Nephron (organoid): Measurements from ENCODE around the gene RYR1.

Source experiments
- H3K27ac Mint-ChIP-seq, 3 experiments: 2 replicates each; pipeline ENCODE4 v1.8.0; 2020; ENCODE audit warnings: mixed read lengths in 3 of 3, mild to moderate bottlenecking in 2 of 3, moderate library complexity in 1 of 3
- H3K27me3 Mint-ChIP-seq: 2 replicates; pipeline ENCODE4 v1.8.0; 2021; ENCODE audit warnings: low read depth, mild to moderate bottlenecking, moderate library complexity, mixed read lengths
- H3K36me3 Mint-ChIP-seq: 2 replicates; pipeline ENCODE4 v1.8.0; 2020; ENCODE audit warnings: low read depth, mixed read lengths
- H3K4me1 Mint-ChIP-seq: 2 replicates; pipeline ENCODE4 v1.8.0; 2020; ENCODE audit warnings: mixed read lengths
- H3K4me3 Mint-ChIP-seq, 3 experiments: 2 replicates each; pipeline ENCODE4 v1.8.0; 2020; ENCODE audit warnings: mild to moderate bottlenecking in 3 of 3, mixed read lengths in 3 of 3, moderate library complexity in 2 of 3
- H3K9me3 Mint-ChIP-seq: 2 replicates; pipeline ENCODE4 v1.8.0; 2020; ENCODE audit warnings: mixed read lengths
- TF ChIP-seq, protein P1 (sequence below), 3 experiments: fragments of 200-600 bp; sonication (generic); IDR thresholded peaks; one replicate each; pipeline ENCODE4 v1.5.0; 2021; ENCODE audit warnings: antibody characterized with exemption in 3 of 3; ENCODE audit not compliant: unreplicated experiment in 3 of 3

Gene RYR1

DNA sequence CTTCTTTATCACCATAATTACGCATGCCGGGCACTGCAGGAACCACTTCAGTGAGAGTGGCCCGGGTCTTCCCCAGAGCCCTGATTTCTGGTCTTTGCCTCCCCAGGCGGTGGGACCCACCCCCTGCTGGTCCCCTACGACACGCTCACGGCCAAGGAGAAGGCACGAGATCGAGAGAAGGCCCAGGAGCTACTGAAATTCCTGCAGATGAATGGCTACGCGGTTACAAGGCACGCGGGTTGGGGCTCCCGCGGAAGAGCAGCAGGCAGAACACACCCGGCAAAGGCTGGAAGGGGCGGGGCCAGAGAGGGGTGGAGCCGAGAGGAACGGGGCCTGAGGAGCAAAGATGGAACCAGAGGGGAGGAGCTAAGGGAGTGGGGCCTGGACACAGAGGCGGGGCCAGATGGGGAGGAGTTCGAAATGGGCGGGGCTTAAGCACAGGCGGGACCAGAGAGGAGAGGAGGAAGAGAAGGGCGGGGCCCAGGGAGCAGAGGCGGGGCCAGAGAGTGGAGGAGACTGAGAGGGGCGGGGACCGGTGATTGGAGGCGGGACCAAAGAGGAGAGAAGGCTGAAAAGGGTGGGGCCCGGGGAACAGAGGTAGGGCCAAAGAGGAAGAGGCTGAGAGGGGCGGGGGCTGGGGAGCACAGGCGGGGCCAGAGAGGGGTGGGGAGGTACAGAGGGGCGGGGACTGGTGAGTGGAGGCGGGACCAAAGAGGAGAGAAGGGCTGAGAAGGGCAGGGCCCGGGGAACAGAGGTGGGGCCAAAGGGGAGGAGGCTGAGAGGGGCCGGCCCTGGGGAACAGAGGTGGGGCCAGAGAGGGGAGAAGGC lies 73.4 kb downstream of the RYR1 start:
- H3K36me3 Mint-ChIP-seq = peaks cover 19% of the 10 kb centered on the region
- TF ChIP-seq, protein P1, sequence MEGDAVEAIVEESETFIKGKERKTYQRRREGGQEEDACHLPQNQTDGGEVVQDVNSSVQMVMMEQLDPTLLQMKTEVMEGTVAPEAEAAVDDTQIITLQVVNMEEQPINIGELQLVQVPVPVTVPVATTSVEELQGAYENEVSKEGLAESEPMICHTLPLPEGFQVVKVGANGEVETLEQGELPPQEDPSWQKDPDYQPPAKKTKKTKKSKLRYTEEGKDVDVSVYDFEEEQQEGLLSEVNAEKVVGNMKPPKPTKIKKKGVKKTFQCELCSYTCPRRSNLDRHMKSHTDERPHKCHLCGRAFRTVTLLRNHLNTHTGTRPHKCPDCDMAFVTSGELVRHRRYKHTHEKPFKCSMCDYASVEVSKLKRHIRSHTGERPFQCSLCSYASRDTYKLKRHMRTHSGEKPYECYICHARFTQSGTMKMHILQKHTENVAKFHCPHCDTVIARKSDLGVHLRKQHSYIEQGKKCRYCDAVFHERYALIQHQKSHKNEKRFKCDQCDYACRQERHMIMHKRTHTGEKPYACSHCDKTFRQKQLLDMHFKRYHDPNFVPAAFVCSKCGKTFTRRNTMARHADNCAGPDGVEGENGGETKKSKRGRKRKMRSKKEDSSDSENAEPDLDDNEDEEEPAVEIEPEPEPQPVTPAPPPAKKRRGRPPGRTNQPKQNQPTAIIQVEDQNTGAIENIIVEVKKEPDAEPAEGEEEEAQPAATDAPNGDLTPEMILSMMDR (IDR thresholded peaks at IDR 0.05; ENCODE audit: unreplicated experiment in 3 of 3) = no peak
- no peak overlapping the region for H3K27ac Mint-ChIP-seq
- H3K4me1 Mint-ChIP-seq = no peaks in the 10 kb centered on the region
- H3K9me3 Mint-ChIP-seq = no peaks in the 10 kb centered on the region
- no peak overlapping the region for H3K4me3 Mint-ChIP-seq
- peaks cover 10% of the 10 kb centered on the region for H3K27me3 Mint-ChIP-seq

DNA sequence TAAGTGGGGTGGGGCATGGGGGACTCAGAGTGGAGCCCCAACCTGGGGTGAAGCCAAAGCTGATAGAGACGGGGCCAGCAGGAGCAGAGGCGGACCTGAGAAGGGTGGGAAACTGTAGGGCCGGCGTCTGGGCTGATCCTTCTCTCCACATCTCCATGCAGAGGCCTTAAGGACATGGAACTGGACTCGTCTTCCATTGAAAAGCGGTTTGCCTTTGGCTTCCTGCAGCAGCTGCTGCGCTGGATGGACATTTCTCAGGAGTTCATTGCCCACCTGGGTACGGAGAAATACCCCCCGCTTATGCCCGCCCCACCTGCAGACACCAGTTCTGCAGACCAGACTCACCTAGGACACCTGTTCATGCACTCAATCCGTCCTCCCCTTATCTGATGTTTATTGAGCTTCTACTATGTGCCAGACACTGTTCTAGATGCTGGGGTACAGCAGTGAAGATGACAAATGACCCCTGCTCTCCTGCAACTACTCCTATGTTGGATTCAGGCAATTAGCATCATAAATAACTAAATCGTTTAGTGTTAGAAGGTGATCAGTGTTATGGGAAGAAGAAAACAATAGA lies 74.1 kb downstream of the RYR1 start:
- Mint-ChIP-seq H3K9me3 (no peaks in the 10 kb centered on the region), H3K4me3 (no peak overlapping the region), H3K36me3 (peaks cover 16% of the 10 kb centered on the region), H3K27me3 (peaks cover 10% of the 10 kb centered on the region), H3K4me1 (no peaks in the 10 kb centered on the region), H3K27ac (no peak overlapping the region)
- TF ChIP-seq, protein P1 (IDR thresholded peaks at IDR 0.05; ENCODE audit: unreplicated experiment in 3 of 3) = no peak

DNA sequence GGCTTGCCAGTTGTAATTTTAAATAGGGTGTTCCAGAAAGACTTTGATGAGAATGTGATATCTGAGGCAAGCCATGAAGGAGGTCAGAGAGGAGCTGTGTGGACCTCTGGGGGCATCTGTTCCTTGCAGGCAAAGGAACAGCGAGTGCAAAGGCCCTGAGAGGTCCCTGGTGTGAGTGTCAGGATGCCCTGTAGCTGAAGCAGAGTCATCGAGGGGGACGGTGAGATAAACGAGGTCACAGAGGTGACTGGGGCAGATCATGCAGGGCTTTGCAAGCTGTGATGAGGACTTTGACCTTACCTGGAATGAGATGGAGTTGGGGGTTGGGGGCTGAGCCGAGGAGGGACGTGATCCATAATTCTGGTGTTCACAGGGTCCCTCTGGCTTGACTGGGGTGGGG lies 75.0 kb downstream of the RYR1 start:
- H3K27ac Mint-ChIP-seq = no peak overlapping the region
- H3K4me1 Mint-ChIP-seq = no peaks in the 10 kb centered on the region
- TF ChIP-seq, protein P1 (IDR thresholded peaks at IDR 0.05; ENCODE audit: unreplicated experiment in 3 of 3) = no peak
- peaks cover 10% of the 10 kb centered on the region for H3K27me3 Mint-ChIP-seq
- peaks cover 16% of the 10 kb centered on the region for H3K36me3 Mint-ChIP-seq
- H3K9me3 Mint-ChIP-seq = no peaks in the 10 kb centered on the region
- no peak overlapping the region for H3K4me3 Mint-ChIP-seq

DNA sequence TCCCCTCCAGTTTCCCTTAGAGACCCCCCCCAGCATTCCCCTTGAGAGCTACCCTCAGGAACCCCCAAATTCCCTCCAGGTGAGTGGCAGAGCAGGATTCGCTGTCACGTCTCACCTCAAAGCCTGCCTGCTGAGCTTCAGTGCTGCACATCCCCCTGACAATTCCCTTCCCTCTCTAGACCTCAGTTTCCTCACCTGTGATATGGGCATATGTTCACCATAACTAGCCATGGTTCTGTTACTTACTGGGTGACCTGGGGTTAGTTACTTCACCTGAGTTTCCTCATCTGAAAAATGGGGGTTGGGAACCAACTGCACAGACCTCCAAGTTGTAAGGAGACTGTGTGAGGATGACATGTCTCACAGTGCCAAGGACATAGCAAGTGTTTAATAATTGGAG lies 75.5 kb downstream of the RYR1 start:
- Mint-ChIP-seq H3K4me1 (no peaks in the 10 kb centered on the region), H3K9me3 (no peaks in the 10 kb centered on the region), H3K27ac (no peak overlapping the region), H3K36me3 (peaks cover 13% of the 10 kb centered on the region), H3K27me3 (peaks cover 10% of the 10 kb centered on the region), H3K4me3 (no peak overlapping the region)
- TF ChIP-seq, protein P1 (IDR thresholded peaks at IDR 0.05; ENCODE audit: unreplicated experiment in 3 of 3) = no peak

DNA sequence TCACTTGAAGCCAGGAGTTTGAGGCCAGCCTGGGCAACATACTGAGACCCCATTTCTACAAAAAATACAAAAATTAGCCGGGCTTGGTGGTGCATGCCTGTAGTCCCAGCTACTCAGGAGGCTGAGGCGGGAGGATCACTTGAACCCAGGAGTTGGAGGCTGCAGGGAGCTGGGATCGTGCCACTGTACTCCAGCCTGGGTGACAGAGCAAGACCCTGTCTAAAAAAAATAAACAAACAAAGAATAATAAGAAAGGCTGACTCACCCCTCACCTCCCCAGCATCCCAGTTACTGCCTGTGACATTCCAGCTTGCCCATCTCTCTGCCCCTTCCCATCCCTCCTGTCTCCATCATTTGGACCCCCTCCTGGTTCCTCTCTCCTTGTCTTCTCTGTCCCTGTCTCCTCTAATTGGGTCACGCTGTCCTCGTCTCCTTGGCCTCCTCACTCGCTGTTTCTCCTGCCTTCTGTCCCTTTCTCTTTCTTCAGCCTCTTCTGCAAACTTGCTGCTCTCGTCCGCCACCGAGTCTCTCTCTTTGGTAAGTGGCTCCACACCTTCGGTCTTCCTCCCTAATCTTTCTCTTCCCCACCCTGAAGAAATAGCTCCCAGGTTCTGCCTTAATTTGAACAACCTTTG lies 77.7 kb downstream of the RYR1 start:
- peaks cover 8% of the 10 kb centered on the region for H3K36me3 Mint-ChIP-seq
- TF ChIP-seq, protein P1 (IDR thresholded peaks at IDR 0.05; ENCODE audit: unreplicated experiment in 3 of 3) = no peak
- no peak overlapping the region for H3K4me3 Mint-ChIP-seq
- H3K27me3 Mint-ChIP-seq = peaks cover 10% of the 10 kb centered on the region
- no peaks in the 10 kb centered on the region for H3K4me1 Mint-ChIP-seq
- no peak overlapping the region for H3K27ac Mint-ChIP-seq
- H3K9me3 Mint-ChIP-seq = no peaks in the 10 kb centered on the region
